ENCODE data around the gene DEF6. TPM values are rescaled to one million over a fixed set of nuclear protein-coding genes. Genes with fewer than 3 reads are reported as not detected.

Gene DEF6
- total RNA-seq: 0.56 and 1.3 TPM in 2 replicates

DNA sequence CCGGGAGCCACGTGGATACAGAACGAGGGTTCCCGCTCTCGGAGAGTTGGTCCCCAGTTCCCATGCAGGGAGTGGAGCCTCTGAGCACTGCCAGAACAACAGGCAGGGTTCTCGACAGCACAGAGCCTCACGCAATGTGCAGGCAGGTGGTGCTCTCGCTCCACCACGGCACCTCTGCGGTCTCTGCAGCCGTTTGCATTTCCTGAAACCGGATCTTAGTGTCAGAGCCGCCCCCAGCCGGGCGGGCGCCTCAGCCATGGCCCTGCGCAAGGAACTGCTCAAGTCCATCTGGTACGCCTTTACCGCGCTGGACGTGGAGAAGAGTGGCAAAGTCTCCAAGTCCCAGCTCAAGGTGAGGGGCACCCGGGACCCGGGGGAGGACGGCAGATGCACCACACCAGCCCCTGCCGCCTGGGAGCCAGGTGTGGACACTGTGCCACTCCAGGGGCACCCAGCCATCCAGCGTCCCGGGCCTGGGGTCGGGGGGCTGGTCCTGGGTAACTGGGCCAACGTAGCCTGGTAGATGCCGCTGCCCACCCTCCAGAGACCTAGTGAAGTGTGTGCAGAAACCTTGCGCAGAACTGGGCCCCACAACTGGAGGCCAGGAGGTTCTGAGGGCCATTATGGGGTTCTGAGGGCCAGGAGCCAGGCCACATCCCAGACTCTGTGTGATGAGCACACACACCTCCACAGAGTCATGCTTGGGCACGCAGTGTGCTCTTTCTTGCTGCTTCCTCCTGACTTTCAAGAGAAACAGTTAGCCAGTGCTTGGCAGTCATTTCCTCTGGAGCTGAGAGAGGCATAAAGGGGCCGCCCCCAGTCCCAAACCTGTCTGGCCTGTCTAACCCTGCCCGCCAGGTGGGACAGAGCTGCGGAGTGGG, at the start of gene DEF6:
Gene DEF6 (plus strand): TSS at position 218 of the 881 bp plus-strand sequence. CDS start 39 bp downstream, at position 257.

GRCh38 chr6:35259194-35259947, 38.2 kb upstream of the DEF6 start, which contains the start of gene ZNF76:
Gene ZNF76 (plus strand): TSS chr6:35259735. CDS start chr6:35281152, 21,417 bp downstream.

GRCh38 chr6:35342258-35343091, 44.9 kb downstream of the DEF6 start, which contains the start of gene PPARD:
Gene PPARD (plus strand): TSS chr6:35342558. CDS start chr6:35411088, 68,530 bp downstream.

Other genes starting within 250 kb of the DEF6 start
- gene TCP11, start 156.5 kb upstream of the DEF6 start, total RNA-seq: 0.19 and 0.56 TPM in 2 replicates
- gene SCUBE3, start 83.9 kb upstream of the DEF6 start, total RNA-seq: 26.5 and 132 TPM in 2 replicates
- 14.1 and 14.6 TPM in 2 replicates for gene ZNF76, start 38.1 kb upstream of the DEF6 start, total RNA-seq
- 5.1 and 13.0 TPM in 2 replicates for gene PPARD, start 44.7 kb downstream of the DEF6 start, total RNA-seq
- gene FANCE, start 154.5 kb downstream of the DEF6 start, total RNA-seq: 6.8 and 14.4 TPM in 2 replicates
- 2,091 and 2,203 TPM in 2 replicates for gene RPL10A, start 170.6 kb downstream of the DEF6 start, total RNA-seq
- gene TEAD3, start 199.3 kb downstream of the DEF6 start, total RNA-seq: 5.4 and 6.9 TPM in 2 replicates
- gene TULP1, start 215.1 kb downstream of the DEF6 start, total RNA-seq: not detected in 2 replicates